ENCODE results near the gene WHRN. TPM values are rescaled to one million over a fixed set of nuclear protein-coding genes. Genes with fewer than 3 reads are reported as not detected.

The WHRN gene
- total and polyA plus RNA-seq, 9 of the 15 experiments (the other 6 are each of a cell fraction or from before 2014, with no cell fraction given): 0.31 to 14.1 (median 3.0) TPM

DNA sequence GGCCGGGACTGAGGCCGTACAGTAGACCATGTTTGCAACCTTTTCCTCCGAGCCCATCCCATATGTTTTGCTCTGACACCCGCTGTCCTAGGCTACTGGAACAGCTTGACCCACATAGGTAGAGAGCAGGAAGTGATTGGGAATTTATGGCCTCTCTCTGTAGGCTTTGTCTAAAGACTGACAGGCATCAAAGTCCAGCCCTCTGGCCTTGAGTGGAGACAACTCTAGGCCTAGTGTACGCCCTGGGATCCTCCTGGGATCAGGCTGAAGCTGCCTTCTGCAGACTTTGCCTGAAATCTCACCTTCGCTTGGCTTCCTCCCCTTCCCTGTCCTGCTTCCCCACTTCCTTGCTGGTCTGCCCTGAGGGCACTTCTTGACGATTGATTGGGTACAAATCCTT lies 103.9 kb downstream of the WHRN start:
- intact Hi-C loops (cut with micrococcal nuclease): no loop called here
- FAIRE-seq (no peak), ATAC-seq (no peak), DNase-seq (ENCODE audit: extremely low read depth in 1 of 4, low spot score in 3 of 4) (no peak)
- Histone ChIP-seq H2AFZ (ENCODE audit: low read depth, low read length) (no peak overlapping the region), H3K9ac (ENCODE audit: insufficient read depth in 1 of 2, low read depth in 2 of 2, low read length in 2 of 2) (no peak overlapping the region), H4K20me1 (replicated peaks; ENCODE audit: control insufficient read depth, insufficient read depth, low read length) (0 out of 2 replicates have a peak, but pooled peaks cover 3% of the 10 kb centered on the region), H3K4me2 (ENCODE audit: insufficient read depth, low read length) (no peak overlapping the region), H3K4me3 (no peak overlapping the region), H3K27ac (ENCODE audit: extremely low read depth, low read depth, low read length) (no peak overlapping the region), H3K36me3 (ENCODE audit: control insufficient read depth, insufficient read depth, low read length) (no peaks in the 10 kb centered on the region), H3K9me3 (replicated peaks; ENCODE audit: control insufficient read depth, insufficient read depth, low read depth, low read length) (no peaks in the 10 kb centered on the region), H3K9me1 (ENCODE audit: control insufficient read depth, insufficient read depth, low read length) (no peaks in the 10 kb centered on the region), H3K4me1 (replicated peaks in 1 of 2; ENCODE audit: control insufficient read depth in 2 of 2, insufficient read depth in 2 of 2, low read length in 2 of 2) (peaks cover 10 to 19% of the 10 kb centered on the region in 2 experiments), H3K27me3 (ENCODE audit: control insufficient read depth in 2 of 2, insufficient read depth in 2 of 2, low read length in 2 of 2) (no peaks in the 10 kb centered on the region), H3K79me2 (ENCODE audit: control insufficient read depth, insufficient read depth, low read length) (no peaks in the 10 kb centered on the region)
- ChIA-PET POLR2A (interaction anchor here (0.6 to 2.1 kb wide), 2 partner anchors 10 to 406 kb away, joined by 3 to 6 read pairs; no protein-coding TSS in a partner anchor), CTCF (ENCODE audit: low intra/inter-chr PET ratio) (no interaction called here)
- 43% methylated on average over 7 of the region's 7 CpGs for WGBS (ENCODE audit: insufficient coverage, low coverage, missing lambda C conversion rate)
- BruUV-seq (replicated peaks): no TSS peak
- in situ Hi-C loops (cut with MboI): loop anchor here (10.0 kb wide), 1 partner anchor 513 kb away; no protein-coding TSS in a partner anchor
- TF ChIP-seq PKNOX1 (IDR thresholded peaks at IDR 0.05): peak; percentile 61
- TF ChIP-seq ZNF174 (CRISPR knock-in tag; IDR thresholded peaks at IDR 0.05): no peak

DNA sequence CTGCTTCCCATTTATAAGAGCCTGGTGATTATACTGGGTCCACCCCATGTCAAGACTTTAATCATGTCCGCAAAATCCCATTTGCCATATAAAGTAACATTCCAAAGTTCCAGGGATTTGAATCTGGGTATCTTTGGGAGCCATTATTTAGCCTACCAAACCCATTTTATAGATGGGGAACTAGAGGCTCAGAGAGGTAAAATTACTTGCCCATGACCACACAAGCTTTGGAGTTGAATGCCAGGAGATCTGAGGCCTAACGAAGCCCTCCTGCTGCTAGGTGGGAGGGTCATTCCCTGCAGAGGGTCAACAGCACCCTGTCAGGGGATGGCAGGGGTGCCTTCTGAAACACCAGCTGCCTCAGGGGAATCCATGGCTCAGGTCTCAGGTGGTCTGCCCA lies 104.5 kb downstream of the WHRN start:
- Histone ChIP-seq H3K9me1 (ENCODE audit: control insufficient read depth, insufficient read depth, low read length) (no peaks in the 10 kb centered on the region), H3K36me3 (ENCODE audit: control insufficient read depth, insufficient read depth, low read length) (no peaks in the 10 kb centered on the region), H3K4me1 (replicated peaks in 1 of 2; ENCODE audit: control insufficient read depth in 2 of 2, insufficient read depth in 2 of 2, low read length in 2 of 2) (peaks cover 14 to 19% of the 10 kb centered on the region in 2 experiments), H3K27ac (ENCODE audit: extremely low read depth, low read depth, low read length) (no peak overlapping the region), H3K9me3 (replicated peaks; ENCODE audit: control insufficient read depth, insufficient read depth, low read depth, low read length) (no peaks in the 10 kb centered on the region), H3K4me2 (ENCODE audit: insufficient read depth, low read length) (no peak overlapping the region), H3K27me3 (ENCODE audit: control insufficient read depth in 2 of 2, insufficient read depth in 2 of 2, low read length in 2 of 2) (no peaks in the 10 kb centered on the region), H2AFZ (ENCODE audit: low read depth, low read length) (no peak overlapping the region), H3K4me3 (no peak overlapping the region), H4K20me1 (replicated peaks; ENCODE audit: control insufficient read depth, insufficient read depth, low read length) (0 out of 2 replicates have a peak, but pooled peaks cover 3% of the 10 kb centered on the region), H3K79me2 (ENCODE audit: control insufficient read depth, insufficient read depth, low read length) (peaks cover 3% of the 10 kb centered on the region; the same call in 2 of the 3 replicates), H3K9ac (ENCODE audit: insufficient read depth in 1 of 2, low read depth in 2 of 2, low read length in 2 of 2) (no peak overlapping the region)
- no TSS peak for BruUV-seq (replicated peaks)
- ATAC-seq: no peak
- 41% methylated on average over 2 of the region's 2 CpGs for WGBS (ENCODE audit: insufficient coverage, low coverage, missing lambda C conversion rate)
- no peak for DNase-seq (ENCODE audit: extremely low read depth in 1 of 4, low spot score in 3 of 4)
- no peak for FAIRE-seq
- TF ChIP-seq FOXJ3 (CRISPR knock-in tag; IDR thresholded peaks at IDR 0.05) (no peak), RBM25 (IDR thresholded peaks at IDR 0.05; ENCODE audit: low read depth, low read length, severe bottlenecking) (peak; percentile 38)
- intact Hi-C loops (cut with micrococcal nuclease) (no loop called here), in situ Hi-C loops (cut with MboI) (loop anchor here (10.0 kb wide), 1 partner anchor 514 kb away; no protein-coding TSS in a partner anchor)
- ChIA-PET POLR2A (interaction anchor here (0.6 to 2.1 kb wide), 2 partner anchors 10 to 35 kb away, joined by 3 to 6 read pairs; no protein-coding TSS in a partner anchor), CTCF (ENCODE audit: low intra/inter-chr PET ratio) (no interaction called here)

All from K562 (cell line).